Subcutaneous adipose tissue (tissue), 4 donors: ENCODE results near the gene ANKFN1. TPM values are rescaled to one million over a fixed set of nuclear protein-coding genes. Genes with fewer than 3 reads are reported as not detected.

Source experiments
- small RNA-seq: library from RNA; depleted of rRNA; stranded (forward); fragments of <200 nt; gene quantifications from one replicate; pipeline ENCODE3, GENCODE V24; 2016
- total RNA-seq, 4 donors: library from RNA; depleted of rRNA; stranded (reverse); fragments of >200 nt; gene quantifications; one replicate each; pipeline ENCODE4 v1.1.0, GENCODE V29; 2016
- TF ChIP-seq, protein P1 (sequence below): fragments of 450-650 bp; IDR thresholded peaks from one replicate; pipeline ENCODE4 v1.5.1; 2016; ENCODE audit warnings: low read depth, mild to moderate bottlenecking, control low read depth, antibody characterized with exemption, moderate library complexity

The ANKFN1 gene
- total RNA-seq, 4 donors from 2014 or later = 2.9 to 15.5 (median 5.3) TPM; not detected in 1

GRCh38 chr17:56557682-56558081 is 404.4 kb downstream of the ANKFN1 start:
- TF ChIP-seq, protein P1, sequence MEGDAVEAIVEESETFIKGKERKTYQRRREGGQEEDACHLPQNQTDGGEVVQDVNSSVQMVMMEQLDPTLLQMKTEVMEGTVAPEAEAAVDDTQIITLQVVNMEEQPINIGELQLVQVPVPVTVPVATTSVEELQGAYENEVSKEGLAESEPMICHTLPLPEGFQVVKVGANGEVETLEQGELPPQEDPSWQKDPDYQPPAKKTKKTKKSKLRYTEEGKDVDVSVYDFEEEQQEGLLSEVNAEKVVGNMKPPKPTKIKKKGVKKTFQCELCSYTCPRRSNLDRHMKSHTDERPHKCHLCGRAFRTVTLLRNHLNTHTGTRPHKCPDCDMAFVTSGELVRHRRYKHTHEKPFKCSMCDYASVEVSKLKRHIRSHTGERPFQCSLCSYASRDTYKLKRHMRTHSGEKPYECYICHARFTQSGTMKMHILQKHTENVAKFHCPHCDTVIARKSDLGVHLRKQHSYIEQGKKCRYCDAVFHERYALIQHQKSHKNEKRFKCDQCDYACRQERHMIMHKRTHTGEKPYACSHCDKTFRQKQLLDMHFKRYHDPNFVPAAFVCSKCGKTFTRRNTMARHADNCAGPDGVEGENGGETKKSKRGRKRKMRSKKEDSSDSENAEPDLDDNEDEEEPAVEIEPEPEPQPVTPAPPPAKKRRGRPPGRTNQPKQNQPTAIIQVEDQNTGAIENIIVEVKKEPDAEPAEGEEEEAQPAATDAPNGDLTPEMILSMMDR = no peak

GRCh38 chr17:56558088-56558487 is 404.8 kb downstream of the ANKFN1 start:
- TF ChIP-seq, protein P1 = no peak

Small RNAs within 50 kb of the gene (small RNA-seq; reads per million reads assigned to genes)
- gene AC006600.1 = not detected
